SKM-1 (cell line): Measurements from ENCODE around the gene ITGB1.
"Not testable (repeated sequence)": the region's sequence is repeated elsewhere in the genome, so short reads cannot be mapped to it uniquely, and the experiment has no call there.

ENCODE experiments used
- DNase-seq: peaks from one replicate; lab custom pipeline; 2025; ENCODE audit not compliant: unreplicated experiment; lab: John Stamatoyannopoulos, UW

Gene ITGB1

GRCh38 chr10:32958085-32959005 lies at the start of gene ITGB1:
Gene ITGB1 (minus strand): TSS chr10:32958230. CDS start chr10:32935558, 22,672 bp downstream.
- no peak for DNase-seq

GRCh38 chr10:33006342-33006887 lies 48.4 kb upstream of the ITGB1 start:
- DNase-seq: no peak

GRCh38 chr10:33005322-33006301 lies 47.6 kb upstream of the ITGB1 start:
- peak; percentile 59 for DNase-seq

- no peak for DNase-seq
Measured at GRCh38 chr10:33001908-33002492, 44.0 kb upstream of the ITGB1 start.

GRCh38 chr10:32998060-32998581 lies 40.1 kb upstream of the ITGB1 start:
- DNase-seq: not testable (repeated sequence)

- no peak for DNase-seq
Measured at GRCh38 chr10:32995751-32996150, 37.7 kb upstream of the ITGB1 start.

GRCh38 chr10:32995066-32995622 lies 37.1 kb upstream of the ITGB1 start:
- DNase-seq: no peak

- DNase-seq: not testable (repeated sequence)
Measured at GRCh38 chr10:32994632-32995031, 36.6 kb upstream of the ITGB1 start.

- not testable (repeated sequence) for DNase-seq
Measured at GRCh38 chr10:32992310-32992709, 34.3 kb upstream of the ITGB1 start.

- no peak for DNase-seq
Measured at GRCh38 chr10:32990811-32991210, 32.8 kb upstream of the ITGB1 start.

- DNase-seq: no peak
Measured at GRCh38 chr10:32988604-32989003, 30.6 kb upstream of the ITGB1 start.

- no peak for DNase-seq
Measured at GRCh38 chr10:32987172-32987571, 29.1 kb upstream of the ITGB1 start.

GRCh38 chr10:32985775-32986350 lies 27.8 kb upstream of the ITGB1 start:
- no peak for DNase-seq

GRCh38 chr10:32985341-32985764 lies 27.3 kb upstream of the ITGB1 start:
- no peak for DNase-seq

- no peak for DNase-seq
Measured at GRCh38 chr10:32984003-32984600, 26.1 kb upstream of the ITGB1 start.

- DNase-seq: no peak
Measured at GRCh38 chr10:32982911-32983909, 25.2 kb upstream of the ITGB1 start.

GRCh38 chr10:32982293-32982709 lies 24.3 kb upstream of the ITGB1 start:
- DNase-seq: no peak

GRCh38 chr10:32981760-32982159 lies 23.7 kb upstream of the ITGB1 start:
- DNase-seq: no peak
